Measurements from ENCODE around the gene GSTO2.
A peak's percentile ranks its signal among the peaks of the same experiment; 100 is the strongest.

The GSTO2 gene

GRCh38 chr10:104254493-104255310 is 14.3 kb upstream of the GSTO2 start, which contains the start of gene GSTO1:
TSS of gene GSTO1 (plus strand) at chr10:104254892. CDS start at chr10:104254929, 37 bp downstream.
- DNase-seq: peak; percentile 26

GRCh38 chr10:104255311-104255981 is 13.5 kb upstream of the GSTO2 start:
- no peak for DNase-seq

GRCh38 chr10:104256335-104256961 is 12.5 kb upstream of the GSTO2 start:
- no peak for DNase-seq

- DNase-seq: no peak
Measured at GRCh38 chr10:104257235-104257634, 11.7 kb upstream of the GSTO2 start.

DNA sequence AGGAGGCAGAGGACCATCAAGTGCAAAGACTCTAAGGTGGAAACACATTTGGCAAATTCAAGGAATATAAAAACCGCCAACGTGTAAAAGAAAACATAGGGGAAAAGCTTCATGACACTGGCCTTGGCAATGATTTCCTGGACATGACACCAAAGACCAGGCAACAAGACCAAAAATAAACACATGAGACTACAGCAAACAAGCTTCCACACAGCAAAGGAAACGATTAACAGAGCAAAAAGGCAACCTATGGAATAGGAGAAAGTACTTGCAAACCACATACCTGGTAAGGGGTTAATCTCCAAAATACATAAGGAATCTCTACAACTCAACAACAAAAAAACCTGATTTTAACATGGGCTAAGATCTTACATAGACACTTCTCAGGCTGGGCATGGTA is 10.8 kb upstream of the GSTO2 start:
- DNase-seq: no peak

GRCh38 chr10:104259456-104259855 is 9.5 kb upstream of the GSTO2 start:
- no peak for DNase-seq

DNA sequence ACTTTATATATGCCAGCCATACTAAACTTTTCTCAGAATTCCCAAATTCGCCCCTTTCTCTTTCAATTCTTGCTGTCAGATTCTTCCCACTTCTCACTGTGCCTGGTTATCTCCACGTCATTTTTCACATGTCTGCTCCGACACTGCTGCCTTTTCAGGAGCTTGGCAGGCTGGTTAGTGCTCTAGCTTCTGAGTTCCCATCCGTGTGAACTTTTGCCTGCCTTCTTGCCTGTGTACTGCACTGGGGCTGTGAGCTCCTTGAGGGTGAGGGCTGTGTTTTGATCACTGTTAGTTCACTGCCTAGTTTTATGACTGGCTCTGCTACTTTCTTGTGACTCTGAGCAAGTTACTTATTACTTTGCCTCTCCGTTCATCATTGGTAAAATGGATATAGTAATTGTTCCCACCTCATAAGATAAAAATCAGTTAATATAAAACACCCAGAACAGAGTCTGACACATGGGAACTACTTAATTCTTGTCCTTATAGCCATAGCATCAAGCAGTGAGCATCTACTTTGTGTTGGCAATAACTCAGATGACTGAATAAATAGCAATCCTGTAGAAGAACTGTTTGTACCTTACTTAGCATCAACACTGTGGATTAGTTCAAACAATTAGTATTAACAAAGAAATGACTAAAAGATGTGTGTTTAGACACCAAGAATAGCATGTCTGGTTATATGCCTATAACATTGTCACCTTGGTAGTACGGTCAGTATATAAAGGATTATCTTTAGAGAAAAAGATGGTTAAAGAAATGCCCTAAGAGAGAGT is 8.8 kb upstream of the GSTO2 start:
- DNase-seq: no peak

DNA sequence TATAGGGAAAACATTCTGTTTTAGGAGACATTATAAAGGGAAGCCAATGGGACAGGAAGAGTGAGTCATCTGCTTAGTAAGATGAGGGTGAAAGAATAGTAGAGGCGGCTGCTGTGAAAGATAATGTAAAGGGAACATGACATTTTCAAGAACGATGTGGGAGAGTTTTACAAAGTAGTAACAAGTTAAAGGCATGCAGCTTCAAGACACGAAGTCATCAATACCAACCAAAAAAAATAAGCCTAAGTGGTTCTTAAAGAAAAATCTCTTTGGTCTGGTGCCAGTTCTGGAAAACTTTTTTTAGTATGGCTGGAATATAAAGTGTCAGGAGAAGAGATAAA is 8.2 kb upstream of the GSTO2 start:
- no peak for DNase-seq

- no peak for DNase-seq
Measured at GRCh38 chr10:104262055-104262454, 6.9 kb upstream of the GSTO2 start.

- no peak for DNase-seq
Measured at GRCh38 chr10:104264783-104265182, 4.2 kb upstream of the GSTO2 start.

GRCh38 chr10:104267721-104268404 is 1.1 kb upstream of the GSTO2 start:
- DNase-seq: no peak

- no peak for DNase-seq
Measured at GRCh38 chr10:104268405-104268712, 625 bp upstream of the GSTO2 start.

DNA sequence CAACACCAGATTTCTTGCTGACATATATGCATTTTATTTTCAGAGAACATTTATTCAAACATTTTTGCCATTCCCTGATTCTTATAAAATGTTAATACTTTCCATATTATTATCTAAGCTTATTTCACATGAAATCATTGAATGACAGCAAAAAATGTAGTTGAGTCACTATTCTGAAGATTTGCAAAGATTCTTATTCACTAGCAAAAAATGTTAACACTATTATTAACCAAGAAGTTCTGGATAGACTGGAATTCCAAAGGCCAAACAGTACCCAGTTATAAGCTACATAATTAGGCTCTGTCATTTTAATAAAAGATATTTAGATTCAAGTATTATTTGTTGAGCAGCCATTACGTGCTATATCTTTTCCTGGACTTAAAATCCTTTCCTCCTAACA is 4.3 kb downstream of the GSTO2 start:
- DNase-seq: no peak

DNA sequence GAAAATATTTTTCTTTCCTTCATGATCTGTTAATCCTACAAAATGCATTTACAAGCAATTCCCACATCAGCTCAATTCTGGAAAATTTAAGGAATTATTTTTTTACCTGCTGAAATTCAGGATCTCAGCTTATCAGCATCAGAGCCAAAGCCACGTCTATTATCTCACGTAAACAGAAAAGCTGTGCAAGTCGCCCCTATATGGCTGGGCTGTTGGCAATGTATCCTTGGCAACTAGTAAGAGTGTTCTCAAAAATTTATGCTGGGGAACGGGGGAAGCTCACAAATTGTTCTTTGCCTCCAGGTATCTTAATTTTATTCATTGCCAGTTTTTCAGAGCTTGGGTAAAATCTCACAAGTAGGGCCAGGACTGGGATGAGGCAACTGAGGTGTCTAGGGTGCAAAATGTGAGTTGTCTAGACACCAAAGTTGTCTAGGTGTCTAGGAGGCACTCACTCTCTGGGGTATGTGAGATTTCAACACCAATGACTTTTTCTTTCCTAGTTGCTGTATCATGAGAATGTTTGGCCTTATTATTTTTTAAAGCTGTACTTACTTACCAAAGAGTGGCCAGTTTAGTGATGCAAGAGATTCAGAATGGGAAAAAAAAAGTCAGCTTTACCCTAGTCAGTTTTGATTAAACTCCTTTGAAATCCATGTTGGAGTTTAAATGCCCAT is 5.1 kb downstream of the GSTO2 start:
- no peak for DNase-seq

- peak; percentile 26 for DNase-seq
Measured at GRCh38 chr10:104274762-104275721, 6.1 kb downstream of the GSTO2 start.

- DNase-seq: no peak
Measured at GRCh38 chr10:104276192-104276591, 7.2 kb downstream of the GSTO2 start.

- no peak for DNase-seq
Measured at GRCh38 chr10:104277785-104278184, 8.8 kb downstream of the GSTO2 start.

DNA sequence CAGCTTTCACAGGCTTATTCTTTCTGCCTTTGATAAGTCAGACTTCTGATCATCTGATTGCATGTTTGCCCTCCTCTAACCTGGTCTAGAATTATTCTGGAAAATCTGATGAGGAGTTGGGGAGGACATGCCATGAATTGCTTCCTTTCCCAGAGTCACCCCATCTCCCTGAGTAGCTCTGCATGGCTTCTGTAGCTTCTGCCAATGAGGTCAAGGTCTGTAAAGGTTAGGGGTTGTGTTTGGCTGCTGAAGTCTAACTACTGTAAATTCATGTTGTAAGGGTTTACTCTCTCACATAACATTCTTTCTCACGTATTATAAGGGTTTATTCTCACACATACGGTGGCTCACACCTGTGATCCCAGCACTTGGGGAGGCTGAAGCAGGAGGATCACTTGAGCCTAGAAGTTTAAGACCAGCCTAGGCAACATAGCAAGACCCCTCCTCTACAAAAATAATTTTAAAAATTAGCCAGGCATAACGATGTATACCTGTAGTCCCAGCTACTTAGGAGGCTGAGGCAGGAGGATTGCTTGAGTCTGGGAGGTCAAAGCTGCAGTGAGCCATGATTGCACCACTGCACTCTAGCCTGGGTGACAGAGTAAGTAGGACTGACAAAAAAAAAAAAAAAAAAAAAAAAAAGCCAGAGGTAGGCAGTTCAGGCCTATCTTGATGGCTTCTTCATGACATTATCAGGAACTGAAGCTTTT is 10.7 kb downstream of the GSTO2 start:
- DNase-seq: no peak

GRCh38 chr10:104281694-104282093 is 12.7 kb downstream of the GSTO2 start:
- DNase-seq: no peak

- no peak for DNase-seq
Measured at GRCh38 chr10:104284846-104285245, 15.9 kb downstream of the GSTO2 start.
